ENCODE results near the gene SHISA5. TPM values are rescaled to one million over a fixed set of nuclear protein-coding genes. Genes with fewer than 3 reads are reported as not detected.
A peak's percentile ranks its signal among the peaks of the same experiment; 100 is the strongest.
"Not testable (repeated sequence)": the region's sequence is repeated elsewhere in the genome, so short reads cannot be mapped to it uniquely, and the experiment has no call there.

The SHISA5 gene, protein sequence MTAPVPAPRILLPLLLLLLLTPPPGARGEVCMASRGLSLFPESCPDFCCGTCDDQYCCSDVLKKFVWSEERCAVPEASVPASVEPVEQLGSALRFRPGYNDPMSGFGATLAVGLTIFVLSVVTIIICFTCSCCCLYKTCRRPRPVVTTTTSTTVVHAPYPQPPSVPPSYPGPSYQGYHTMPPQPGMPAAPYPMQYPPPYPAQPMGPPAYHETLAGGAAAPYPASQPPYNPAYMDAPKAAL
- total RNA-seq: 113 and 121 TPM in 2 replicates

DNA sequence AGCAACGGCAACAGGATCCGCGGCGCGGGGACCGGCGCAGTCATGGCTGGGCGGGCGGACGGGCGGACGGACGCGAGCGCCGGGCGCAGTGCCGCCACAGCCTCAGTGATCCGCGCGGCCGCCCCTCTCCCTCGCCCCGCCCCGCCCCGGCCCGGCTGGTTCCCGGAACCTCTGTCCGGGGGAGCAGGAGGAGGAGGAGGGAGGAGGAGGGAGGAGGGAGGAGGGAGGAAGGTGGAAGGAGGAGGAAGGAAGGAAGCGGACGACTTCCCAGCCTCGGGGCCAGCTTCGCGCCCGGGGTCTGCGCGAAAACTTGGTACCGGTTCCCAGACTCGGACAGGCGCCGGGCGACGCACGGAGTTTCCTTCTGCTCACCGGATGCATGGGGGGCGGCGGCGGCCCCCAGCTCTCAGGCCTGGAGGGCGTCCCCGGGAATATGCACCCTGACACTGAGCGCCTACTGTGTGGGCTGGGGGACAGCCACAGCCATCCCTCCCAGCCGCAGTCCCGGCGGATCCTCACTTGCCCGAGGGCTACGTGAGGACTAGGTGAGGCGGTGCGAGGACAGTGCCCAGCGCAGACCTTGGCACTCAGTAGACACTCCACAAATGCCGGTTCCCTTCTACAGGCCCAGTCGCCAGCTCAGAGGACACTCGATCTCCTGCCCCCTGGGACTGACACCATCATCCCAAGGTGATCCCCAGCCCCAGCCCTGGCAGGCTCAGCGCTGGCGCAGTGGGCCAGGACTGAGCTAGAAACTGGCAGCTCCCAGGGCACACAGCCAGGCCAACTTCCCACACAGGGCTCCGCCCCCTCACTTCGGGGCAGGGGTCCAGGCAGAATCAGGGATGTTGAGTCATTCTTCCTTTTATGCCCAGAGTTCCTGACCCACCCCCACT lies at the start of gene SHISA5:
Gene SHISA5 (minus strand): TSS at position 124 of the 896 bp plus-strand sequence. CDS start 80 bp downstream, at position 44.
- TF ChIP-seq, protein P1, sequence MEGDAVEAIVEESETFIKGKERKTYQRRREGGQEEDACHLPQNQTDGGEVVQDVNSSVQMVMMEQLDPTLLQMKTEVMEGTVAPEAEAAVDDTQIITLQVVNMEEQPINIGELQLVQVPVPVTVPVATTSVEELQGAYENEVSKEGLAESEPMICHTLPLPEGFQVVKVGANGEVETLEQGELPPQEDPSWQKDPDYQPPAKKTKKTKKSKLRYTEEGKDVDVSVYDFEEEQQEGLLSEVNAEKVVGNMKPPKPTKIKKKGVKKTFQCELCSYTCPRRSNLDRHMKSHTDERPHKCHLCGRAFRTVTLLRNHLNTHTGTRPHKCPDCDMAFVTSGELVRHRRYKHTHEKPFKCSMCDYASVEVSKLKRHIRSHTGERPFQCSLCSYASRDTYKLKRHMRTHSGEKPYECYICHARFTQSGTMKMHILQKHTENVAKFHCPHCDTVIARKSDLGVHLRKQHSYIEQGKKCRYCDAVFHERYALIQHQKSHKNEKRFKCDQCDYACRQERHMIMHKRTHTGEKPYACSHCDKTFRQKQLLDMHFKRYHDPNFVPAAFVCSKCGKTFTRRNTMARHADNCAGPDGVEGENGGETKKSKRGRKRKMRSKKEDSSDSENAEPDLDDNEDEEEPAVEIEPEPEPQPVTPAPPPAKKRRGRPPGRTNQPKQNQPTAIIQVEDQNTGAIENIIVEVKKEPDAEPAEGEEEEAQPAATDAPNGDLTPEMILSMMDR (IDR thresholded peaks at IDR 0.05; ENCODE audit: insufficient read depth, low read depth, low read length): no peak
- peak; percentile 55 for DNase-seq (ENCODE audit: low read depth)
- peak within 1 kb of the TSS; percentile 83 for H3K4me3 ChIP-seq (ENCODE audit: low read depth, low read length)

DNA sequence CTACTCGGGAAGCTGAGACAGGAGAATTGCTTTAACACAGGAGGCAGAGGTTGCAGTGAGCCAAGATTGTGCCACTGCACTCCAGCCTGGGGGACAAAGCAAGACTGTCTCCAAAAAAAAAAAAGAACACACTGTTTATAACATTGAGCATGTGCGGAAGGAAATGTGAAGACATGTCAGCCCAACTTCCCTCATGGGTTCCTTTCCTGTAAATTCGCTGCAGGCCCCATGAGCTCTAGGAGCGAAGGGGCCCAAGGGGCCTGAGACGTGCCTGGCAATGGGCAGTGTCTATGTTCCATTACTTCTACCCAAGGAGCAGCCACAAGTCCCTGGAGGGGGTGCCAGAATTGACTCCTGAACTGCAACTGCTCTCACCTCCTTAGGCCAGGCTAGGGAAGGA lies 49.4 kb upstream of the SHISA5 start:
- H3K4me3 ChIP-seq (ENCODE audit: low read depth, low read length): no peak overlapping the region
- TF ChIP-seq, protein P1 (IDR thresholded peaks at IDR 0.05; ENCODE audit: insufficient read depth, low read depth, low read length): no peak

DNA sequence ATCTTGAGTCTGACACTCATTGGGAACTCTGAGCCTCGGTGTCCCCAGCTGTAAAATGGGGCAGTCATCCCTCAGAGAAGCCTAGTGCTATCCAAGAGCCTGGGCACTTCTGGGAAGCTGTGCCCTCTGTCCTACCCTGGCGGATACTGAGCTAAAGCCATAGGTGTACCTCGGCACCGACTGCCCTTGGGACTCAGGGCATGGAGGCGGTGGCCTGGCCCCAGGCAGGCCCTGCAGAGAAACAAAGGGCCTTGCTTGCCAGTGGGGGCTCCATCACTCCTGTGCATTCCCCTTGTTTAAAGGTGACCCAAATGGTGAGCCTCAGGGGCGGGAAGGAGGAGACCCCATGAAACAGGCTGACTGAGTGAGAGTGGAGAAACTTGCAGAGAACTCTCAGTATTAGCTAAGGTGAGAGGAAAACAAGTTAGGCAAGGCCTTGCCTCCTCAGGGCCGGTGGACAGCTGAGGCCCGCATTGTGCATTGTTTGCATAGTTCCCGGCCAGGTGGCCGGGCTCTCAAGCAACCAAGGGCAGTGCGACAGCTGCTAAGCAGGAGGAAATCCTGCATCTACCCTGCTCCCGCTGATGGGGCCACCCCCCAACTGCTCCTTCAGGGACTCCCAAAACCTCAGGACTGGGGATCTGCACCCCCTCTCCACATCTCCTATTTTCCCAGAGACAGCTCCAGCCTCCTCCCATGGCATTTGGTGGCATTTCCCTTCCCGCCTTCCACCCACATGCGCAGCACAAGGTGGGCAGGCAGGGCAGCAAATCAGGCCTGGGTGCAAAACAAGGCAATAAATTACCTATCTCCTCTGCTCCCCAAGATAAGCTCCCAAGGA lies 48.4 kb upstream of the SHISA5 start:
- TF ChIP-seq, protein P1 (IDR thresholded peaks at IDR 0.05; ENCODE audit: insufficient read depth, low read depth, low read length): no peak
- DNase-seq (ENCODE audit: low read depth): no peak
- H3K4me3 ChIP-seq (ENCODE audit: low read depth, low read length): no peak overlapping the region

More for the DNA sequence above, 49.4 kb upstream of the SHISA5 start:
- no peak for DNase-seq (ENCODE audit: low read depth)

DNA sequence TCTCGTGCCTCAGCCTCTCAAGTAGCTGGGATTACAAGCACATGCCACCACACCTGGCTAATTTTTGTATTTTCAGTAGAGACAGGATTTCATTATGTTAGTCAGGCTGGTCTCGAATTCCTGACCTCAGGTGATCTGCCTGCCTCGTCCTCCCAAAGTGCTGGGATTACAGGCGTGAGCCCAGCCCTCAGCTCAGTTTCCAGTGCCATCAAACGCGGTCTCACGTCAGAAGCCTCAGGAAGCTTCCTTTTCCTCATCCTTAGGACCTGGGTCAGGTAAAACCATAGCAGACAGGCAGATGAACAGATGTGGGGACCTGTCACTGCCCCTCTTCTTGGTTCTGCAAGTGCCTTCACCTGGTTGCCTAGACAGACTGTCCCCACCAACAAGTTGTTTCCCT lies 47.7 kb upstream of the SHISA5 start:
- not testable (repeated sequence) for DNase-seq (ENCODE audit: low read depth); H3K4me3 ChIP-seq (ENCODE audit: low read depth, low read length)

DNA sequence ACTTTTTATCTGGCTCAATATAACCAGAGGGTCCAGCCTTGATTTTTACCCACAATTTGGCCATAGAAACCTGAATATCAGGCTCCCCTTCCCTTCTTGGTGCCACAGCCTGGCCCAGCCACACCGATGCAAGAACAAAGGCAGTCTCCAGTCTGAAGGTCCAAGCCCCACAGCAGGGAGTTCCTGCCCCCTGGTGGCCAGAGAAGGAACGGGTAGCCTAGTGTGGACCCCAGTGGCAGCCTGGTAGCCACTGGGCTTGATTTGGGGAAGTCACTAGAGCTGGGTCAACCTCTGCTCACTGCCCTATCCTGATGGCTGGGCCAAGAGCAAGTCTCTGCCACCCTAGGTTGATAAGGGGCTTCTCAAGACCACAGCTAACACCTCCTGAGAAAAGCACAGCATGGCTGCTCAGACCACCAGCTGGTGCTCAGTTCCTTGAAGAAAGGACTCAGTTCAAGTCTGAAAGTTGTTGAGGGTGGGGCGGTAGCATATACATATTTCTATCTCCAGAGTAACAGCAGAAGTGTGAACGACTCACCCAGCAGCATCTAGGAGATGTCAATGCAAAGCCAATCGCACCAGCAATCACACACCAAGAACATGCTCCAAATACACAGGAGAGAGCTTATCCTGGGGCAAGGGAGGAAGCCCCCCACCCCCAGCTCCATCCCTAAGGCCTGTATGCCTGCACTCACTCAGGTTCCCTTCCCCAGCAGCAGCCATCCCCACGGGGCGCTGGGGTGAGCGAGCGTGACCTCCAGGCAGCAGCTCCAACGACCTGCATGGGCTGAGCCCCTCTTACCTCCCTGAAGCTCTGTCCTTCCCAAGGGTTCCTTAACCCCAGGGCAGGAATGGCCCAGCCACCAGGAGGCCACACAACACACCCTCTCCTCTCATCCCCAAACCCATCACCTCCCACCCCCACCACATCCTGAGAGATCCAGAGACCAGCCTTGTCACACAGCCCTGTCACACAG lies 45.0 kb upstream of the SHISA5 start:
- TF ChIP-seq, protein P1 (IDR thresholded peaks at IDR 0.05; ENCODE audit: insufficient read depth, low read depth, low read length): peak; percentile 96
- no peak overlapping the region for H3K4me3 ChIP-seq (ENCODE audit: low read depth, low read length)
- peak; percentile 72 for DNase-seq (ENCODE audit: low read depth)

DNA sequence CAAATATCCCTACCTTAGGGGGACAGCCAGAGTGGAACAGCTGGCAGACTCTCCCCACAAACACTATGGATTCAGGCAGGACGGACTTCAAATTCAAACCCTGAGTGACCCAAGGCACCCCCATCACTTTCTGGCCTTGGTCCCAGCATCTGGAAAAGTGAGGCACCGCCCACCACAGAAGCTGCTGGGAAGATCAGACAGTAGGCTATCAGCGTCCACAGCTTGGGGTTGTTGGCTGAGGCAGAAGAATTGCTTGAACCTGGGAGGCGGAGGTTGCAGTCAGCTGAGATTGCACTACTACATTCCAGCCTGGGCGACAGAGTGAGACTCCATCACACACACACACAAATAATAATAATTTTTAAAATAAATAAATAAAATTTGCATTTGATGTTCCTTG lies 44.2 kb upstream of the SHISA5 start:
- TF ChIP-seq, protein P1 (IDR thresholded peaks at IDR 0.05; ENCODE audit: insufficient read depth, low read depth, low read length): no peak
- DNase-seq (ENCODE audit: low read depth): no peak
- no peak overlapping the region for H3K4me3 ChIP-seq (ENCODE audit: low read depth, low read length)

All from fibroblast of villous mesenchyme (primary cell).